GM18870 (cell line): Measurements from ENCODE around the gene PEX19.
"Not testable (repeated sequence)": the region's sequence is repeated elsewhere in the genome, so short reads cannot be mapped to it uniquely, and the experiment has no call there.

ENCODE experiments used
- ATAC-seq: cut with Tn5 transposase; IDR thresholded peaks from one replicate; pipeline ENCODE4 v1.9.1; 2021; ENCODE audit warnings: moderate library complexity; ENCODE audit not compliant: unreplicated experiment

The PEX19 gene, protein sequence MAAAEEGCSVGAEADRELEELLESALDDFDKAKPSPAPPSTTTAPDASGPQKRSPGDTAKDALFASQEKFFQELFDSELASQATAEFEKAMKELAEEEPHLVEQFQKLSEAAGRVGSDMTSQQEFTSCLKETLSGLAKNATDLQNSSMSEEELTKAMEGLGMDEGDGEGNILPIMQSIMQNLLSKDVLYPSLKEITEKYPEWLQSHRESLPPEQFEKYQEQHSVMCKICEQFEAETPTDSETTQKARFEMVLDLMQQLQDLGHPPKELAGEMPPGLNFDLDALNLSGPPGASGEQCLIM

DNA sequence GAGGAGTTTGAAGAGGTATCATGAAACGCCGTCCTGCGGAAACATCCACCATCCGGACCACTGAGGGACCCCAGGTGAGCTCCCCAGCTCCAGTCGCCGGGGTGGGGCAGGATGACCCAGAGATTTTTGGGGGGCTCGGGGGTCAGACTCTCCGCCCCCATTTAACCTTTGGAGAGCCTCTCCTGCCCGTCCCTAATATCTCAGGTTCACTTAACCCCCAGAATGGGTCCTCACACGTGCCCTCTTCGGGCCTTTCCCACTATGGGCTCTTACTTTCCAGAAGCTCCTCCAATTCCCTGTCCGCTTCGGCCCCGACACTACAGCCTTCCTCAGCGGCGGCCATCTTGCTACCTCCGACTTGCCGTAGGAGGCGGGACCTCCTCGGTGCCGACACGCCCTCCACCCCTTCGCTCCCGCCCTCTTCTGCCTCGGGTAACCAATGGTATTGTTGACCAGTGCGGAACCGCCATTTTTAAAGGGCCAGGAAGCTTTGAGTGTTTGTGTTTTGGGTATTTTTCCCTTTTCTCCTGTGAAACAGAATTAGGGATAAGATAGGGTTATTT is at the start of gene PEX19:
Gene PEX19 (minus strand): TSS at position 352 of the 563 bp plus-strand sequence. CDS start 9 bp downstream, at position 343.
- peak; percentile 89 for ATAC-seq

DNA sequence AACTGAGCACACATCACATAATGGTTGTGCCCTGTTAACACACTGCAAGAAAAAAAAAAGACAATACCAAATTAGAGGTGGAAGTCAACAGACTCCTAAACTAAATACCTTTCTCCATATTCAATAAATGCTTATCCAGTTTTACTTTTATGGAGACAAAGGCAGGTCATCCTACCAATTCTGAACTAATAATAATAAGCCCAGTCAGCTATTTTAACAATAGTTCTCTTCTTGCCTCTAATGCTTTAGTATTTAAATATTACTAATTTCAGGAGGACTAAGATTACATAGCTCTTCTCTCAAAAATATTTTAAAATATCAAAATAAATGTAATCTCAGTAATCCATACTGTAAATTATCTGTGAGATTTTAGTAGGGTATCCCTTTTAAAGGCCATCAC is 47.6 kb upstream of the PEX19 start:
- ATAC-seq, result no peak

DNA sequence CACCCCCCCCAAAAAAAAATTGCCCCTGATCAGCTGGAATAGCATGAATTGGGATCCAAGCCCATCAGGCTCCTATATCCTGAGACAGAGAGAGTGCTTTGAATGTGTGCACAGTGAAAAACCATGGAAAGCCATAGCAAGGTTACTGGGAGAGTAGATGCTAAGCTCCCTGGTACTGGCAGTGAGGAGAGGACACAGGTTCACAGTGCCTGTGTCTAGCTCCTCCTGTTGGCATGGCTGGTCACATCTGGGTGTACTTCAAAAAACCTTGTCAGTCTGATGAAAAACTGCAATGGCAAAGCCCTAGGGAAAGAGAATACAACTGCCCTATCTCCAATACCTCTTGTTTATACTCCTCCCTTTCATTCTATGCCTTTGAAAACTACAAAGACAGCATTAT is 45.2 kb upstream of the PEX19 start:
- ATAC-seq, result no peak

DNA sequence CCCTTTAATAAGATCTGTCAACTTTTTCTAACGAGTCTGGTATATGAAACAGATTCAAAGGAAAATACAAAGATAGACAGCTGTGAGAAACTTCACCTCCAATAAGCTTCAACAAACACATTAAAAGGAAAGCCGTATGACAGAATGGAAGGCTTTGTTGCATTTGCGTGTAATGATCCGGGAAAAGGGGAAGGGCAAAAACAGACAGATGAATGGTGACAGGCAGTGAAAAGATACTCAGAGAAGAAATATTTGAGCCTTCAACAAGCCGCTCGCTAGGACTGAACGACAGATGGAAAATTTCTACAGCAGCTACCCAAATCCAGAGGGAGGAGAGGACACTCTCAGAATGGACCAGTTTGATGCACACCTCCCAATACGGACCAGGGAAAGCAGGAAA is 43.3 kb upstream of the PEX19 start:
- ATAC-seq, result no peak

DNA sequence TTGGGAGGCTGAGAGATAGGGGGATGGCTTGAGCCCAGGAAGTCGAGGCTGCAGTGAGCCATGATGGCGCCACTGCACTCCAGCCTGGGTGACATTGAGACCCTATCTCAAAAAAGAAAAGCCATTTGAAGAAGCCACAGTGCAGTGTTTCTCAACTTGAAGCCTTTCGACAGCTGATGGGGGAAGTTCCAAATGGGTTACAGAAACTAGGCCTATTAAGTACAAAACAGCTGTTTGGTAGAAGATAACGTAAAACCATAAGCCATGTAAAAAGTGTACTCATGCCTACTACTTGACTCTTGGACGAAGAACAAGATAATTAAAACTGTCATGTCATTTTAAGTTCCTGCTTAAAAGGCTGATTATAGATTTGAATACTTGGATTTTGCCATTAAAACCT is 41.5 kb upstream of the PEX19 start:
- no peak for ATAC-seq

DNA sequence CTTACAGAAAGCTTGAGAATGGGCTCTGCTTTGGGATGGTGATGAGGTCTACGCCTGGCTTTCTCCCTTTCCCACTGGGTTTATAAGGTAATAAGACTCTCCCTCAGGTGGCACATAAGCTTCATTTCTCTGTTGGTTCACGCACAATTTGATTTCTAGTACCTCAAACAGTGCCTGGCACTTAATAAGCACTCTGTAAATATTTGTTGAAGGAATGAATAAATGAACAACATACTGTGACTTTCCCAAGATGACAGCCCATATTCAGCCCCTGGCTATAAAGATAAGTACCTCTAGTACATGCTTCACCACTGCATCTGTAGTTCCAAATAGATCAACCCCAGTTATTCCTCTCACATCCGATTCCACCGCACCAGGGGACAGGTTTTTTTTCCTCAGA is 40.3 kb upstream of the PEX19 start:
- no peak for ATAC-seq

DNA sequence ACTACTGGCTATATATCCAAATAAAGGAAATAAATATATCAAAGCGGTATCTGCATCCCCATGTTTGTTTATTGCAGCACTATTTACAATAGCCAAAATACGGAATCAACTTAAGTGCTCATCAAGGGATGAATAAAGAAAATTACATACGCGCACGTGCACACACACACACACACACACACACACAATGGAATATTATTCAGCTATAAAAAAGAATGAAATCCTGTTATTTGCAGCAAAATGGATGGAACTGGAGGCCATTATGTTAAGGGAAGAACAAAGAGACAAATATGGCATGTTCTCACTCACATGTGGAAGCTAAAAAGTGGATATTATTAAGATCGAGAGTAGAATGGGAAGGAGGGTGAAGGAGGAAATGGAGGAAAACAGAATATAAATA is 37.9 kb upstream of the PEX19 start:
- no peak for ATAC-seq

DNA sequence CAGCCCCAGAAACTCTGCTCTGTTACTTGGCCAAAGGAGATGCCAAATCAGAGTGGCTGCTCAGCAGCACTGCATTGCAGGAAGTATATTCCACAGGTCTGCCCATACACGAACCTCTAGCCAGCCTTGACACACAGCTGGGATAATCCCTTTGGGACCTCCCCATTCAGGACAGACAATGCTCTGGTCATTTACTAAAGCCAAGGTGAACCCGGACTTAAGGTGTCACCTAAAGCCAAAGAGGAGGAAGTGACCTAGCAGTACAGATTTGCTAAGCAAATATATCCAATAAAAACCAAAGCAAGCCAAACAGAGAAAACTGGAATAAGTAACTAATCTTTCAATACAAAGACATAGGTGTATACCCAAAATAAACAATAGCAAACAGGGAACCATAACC is 30.4 kb upstream of the PEX19 start:
- ATAC-seq, result no peak

DNA sequence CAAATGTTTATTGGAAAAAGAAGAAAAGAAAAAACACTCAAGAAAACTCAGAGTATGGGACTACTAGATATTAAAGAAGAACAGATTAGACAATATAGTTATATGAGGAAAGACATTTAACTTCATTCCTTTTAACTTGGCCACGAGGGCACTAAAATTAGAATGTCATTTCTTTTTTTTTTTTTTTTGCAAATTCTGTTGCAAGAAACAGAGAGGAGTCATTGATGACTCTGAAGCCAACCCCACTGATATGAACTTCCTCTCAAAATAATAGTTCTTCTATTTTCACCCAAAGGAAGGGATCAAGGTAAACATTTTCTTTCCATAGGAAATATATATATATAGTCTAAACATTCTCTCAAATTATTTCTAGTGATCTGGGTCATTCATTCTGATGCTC is 24.6 kb upstream of the PEX19 start:
- no peak for ATAC-seq

DNA sequence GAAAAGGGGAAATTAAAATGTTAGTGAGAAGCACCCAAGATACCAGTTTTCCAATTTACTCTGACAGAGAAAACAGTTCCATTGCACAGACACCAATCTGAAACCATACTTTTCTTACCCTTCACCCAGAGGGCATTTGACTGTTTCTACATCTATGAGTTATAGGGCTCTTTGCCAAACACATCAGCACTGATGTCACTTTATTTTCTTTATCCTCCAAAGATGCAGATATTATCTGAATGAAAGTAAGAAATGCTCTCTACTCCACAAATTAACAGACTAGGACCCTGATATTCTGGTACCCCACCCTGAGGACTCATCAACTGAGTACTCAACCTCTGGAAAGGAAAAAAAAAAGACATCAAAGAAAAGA is 24.2 kb upstream of the PEX19 start:
- no peak for ATAC-seq

DNA sequence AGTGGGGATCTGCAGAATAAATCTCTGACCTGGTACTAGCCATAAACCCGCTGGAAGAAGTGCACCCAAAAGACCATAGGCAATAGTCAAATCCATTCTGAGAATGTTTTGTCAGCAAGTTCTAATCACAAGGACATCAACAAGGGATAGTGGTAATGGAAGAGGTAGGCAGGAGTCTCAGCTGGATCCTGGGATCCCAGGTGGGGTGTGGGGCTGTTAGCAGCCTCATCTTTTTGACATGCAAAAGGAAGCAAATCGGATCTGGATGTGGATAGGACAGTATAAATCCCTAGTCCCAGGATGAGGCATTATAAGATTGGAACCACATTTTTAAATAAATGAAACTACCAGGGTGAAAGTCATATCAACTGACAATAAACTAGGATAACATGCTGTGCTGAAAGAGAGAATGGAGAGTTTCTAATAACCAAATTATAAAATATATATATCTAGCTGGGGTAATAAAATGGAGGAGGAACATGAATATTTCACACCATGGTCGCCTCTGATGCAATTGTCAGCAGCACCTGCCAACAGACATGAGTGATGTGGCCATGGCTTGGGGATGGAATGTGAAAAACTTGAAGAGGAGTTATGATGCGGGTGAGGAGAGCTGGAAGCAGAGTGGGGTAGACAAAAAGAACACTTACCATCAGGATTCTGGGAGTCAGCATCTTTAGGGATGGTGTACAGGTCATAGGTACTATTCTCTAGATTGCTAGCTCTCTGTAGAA is 23.7 kb upstream of the PEX19 start:
- ATAC-seq, result no peak

DNA sequence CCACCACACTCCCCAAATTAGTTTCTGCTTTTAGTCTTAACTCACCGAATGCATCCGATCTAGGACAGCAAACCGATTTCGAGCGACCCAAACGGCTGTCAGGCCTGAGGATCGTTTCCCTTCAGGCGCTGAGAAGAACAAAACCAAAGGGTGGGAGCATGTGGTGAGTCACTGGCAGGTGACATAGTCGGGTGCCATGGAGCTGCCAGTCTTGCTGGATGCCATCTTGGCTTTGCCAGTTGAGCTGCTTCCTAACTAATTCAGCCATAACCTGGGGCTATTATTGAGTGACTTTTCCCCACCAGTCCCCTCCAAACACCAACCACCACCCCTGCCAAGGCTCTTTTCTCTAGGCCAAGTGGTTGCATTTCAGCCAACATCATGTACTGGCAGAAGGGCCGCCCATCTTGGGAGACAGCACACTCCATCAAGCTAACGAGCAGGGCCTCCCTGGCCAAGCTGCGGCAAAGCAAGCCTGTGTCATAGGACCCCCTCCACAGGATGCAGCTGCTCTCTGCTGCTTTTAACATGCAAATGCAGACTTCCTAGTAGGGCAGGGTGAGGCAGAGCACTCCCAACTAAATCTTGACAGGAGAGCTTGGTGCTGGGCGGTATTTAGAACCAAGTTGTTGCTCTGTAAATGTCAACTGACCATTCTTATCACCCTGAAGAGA is 22.3 kb upstream of the PEX19 start:
- no peak for ATAC-seq

DNA sequence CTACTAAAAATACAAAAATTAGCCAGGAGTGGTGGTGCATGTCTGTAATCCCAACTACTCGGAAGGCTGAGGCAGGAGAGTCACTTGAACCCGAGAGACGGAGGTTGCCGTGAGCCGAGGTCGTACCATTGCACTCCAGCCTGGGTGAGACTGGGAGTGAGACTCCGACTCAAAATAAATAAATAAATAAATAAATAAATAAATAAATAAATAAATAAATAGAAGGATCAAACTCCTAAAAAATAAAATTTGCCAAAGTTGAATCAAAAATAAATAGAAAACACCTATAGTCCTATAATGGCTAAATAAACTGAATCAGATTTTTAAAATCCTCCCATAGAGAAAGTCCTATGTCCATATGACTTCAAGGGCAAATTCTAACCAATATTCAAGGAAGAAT is 15.2 kb upstream of the PEX19 start:
- ATAC-seq, result no peak

DNA sequence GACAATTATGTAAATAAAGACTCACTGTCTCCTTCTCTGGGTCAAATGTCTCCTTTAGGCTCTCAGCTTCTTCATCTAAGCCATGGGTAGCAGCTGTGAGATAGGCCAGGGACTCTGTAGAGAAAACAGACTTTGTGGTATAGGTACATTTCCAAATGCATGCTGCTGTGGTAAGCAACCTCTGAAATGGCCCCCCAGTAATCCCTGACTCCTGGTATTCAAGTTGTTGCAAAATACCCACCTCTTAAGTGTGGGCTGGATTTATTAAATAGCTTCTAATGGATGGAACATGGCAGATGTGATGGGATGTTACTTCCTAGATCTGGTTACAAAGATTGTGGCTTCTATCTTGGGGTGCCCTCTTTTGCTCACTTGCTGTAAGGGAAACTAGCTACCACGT is 11.1 kb upstream of the PEX19 start:
- ATAC-seq, result no peak

DNA sequence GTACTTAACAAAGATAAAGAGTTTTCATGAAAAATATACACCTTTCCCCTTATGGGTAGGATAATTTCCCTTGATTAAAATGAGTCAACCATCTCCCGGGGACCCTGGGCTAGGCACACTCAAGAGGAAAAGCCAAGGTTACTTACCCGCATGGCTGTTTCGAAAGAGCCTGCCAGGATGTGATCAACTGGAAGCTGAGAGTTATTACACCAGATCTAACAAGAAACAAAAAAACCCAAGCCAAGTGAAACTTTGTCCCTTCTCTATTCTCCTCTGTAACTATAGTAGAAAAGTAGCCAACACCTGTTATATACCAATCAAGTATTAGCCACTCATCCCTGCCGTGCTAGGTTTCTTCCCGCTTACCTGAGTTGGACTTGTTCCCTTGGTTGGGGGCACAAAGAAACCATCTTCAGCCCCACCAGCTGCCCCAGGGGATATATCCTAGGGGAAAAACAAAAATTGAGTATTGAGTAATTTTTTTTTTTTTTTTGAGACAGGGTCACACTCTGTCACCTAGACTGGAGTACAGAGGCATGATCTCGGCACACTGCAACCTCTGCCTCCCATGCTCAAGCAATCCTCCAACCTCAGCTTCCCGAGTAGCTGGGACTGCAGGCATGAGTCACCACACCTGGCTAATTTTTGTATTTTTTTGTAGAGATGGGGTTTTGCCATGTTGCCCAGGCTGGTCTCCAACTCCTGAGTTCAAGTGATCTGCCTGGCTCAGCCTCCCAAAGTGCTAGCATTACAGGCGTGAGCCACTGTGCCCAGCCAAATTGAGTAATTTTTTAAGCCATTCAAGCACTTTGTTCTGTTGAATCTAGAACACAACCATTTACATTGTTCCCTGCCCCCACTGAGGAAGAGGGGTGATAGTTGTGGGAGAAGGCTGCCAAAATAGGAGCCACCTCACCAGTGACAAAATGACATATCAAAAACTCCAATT is 8.4 kb upstream of the PEX19 start:
- ATAC-seq, result no peak

DNA sequence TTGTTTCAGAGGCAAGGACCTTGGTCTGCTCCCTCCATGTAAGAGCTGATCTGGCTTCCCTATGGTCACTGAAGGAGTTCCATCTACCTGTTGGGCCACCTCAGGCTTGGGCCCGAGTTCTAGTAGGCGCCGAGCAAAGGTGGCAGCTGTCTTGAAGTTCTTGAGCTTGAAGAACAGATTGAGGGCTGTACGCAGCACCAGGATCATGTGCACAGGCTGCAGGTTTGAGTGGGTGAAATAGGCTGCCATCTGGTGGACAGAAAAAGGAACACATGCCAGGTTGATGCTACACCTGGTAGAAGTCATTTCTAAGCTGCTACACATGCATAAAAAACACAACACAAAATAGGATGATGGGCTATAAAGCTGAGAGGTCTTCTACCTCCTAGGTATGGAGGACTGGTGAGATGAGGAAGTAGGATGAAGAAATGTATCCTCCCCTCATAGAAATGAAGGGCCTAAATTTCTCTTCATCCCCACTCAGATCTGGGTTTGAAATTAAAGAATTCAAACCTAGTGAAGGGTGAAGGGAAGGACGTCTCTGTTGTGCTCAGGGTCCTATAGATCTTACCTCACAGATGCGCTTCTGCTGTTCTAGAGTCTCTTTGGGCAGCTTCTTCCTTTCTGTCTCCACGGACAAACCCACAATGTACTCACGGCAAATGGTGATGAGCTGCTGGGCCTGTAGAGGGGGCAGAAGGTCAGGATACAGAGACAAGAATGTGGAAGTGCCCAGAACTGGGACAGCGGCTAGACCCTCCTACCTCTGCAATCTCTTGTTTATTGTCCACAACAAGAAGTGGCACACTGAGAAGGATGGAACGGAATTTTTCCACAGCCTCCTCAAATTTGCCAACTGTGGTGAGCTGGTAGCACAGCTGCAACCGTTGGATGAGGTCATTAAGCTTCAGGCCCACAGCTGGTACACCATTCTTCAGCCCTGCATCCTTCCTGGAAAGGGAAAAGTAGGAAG is 6.6 kb upstream of the PEX19 start:
- peak; percentile 72 for ATAC-seq

DNA sequence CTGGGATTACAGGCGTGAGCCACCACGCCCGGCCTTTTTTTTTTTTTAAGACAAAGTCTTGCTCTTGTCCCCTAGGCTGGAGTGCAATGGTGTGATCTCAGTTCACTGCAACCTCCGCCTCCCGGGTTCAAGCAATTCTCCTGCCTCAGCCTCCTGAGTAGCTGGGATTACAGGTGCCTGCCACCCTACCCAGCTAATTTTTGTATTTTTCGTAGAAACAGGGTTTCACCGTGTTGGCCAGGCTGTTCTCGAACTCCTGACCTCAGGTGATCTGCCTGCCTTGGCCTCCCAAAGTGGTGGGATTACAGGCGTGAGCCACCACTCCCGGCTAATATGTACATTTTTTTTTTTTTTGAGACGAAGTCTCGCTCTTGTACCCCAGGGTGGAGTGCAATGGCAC is 2.8 kb upstream of the PEX19 start:
- ATAC-seq, result not testable (repeated sequence)

DNA sequence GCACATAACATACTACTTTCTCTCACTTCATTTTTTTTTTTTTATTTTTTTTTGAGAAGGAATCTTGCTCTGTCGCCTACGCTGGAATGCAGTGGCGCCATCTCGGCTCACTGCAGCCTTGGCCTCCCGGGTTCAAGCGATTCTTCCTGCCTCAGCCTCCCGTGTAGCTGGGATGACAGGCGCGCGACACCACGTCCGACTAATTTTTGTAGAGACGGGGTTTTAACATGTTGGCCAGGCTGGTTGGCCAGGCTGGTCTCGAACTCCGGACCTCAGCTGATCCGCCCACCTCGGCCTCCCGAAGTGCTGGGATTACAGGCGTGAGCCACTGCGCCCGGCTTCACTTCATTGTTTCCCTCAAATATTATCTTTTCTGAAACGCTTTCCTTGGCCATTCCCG is 573 bp upstream of the PEX19 start:
- ATAC-seq, result no peak

DNA sequence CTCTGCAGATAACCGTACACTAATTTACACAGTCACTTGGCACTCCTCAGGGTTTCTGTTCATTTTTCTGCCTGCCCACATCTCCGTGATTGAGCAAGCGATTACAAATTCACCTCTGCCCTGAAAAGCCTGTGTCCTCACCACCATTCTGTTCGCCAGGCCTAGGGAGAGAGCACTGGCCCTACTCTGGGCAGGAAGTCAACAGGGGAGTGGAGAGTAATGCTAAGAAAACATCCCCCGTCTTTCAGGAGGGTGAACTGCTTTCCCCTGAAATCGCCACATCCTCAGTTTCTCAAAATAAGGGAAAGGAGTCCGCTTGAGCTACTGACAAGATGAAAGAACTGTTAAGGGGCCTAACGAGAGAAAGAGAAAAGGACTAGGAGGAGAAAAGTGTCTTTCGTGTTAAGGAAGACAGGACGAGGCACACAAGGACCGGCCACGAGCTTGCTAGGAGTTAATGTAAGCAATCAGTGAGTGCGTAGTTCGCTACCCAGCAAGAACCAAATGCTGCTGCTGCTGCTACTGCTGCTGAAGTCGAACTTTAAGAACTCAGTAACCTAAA is 632 bp downstream of the PEX19 start:
- no peak for ATAC-seq
